Liver (tissue), 3 donors: ENCODE measurements around the gene IL18BP.

Experiments used
- EGR1 ChIP-seq, 2 donors: IDR thresholded peaks; 2 replicates each; pipeline ENCODE4 v1.6.1; 2016 to 2018; ENCODE audit warnings: antibody characterized with exemption in 2 of 2, low read depth in 2 of 2
- FOXA1 ChIP-seq: IDR thresholded peaks from 2 replicates; pipeline ENCODE4 v1.6.1; 2016; ENCODE audit warnings: antibody characterized with exemption
- JUND ChIP-seq, 2 donors: IDR thresholded peaks; 2 replicates each; pipeline ENCODE4 v1.6.1; 2016; ENCODE audit warnings: antibody characterized with exemption in 2 of 2
- RXRA ChIP-seq, 2 donors: IDR thresholded peaks; 2 replicates each; pipeline ENCODE4 v1.6.1; 2017 to 2018; ENCODE audit warnings: antibody characterized with exemption in 2 of 2, mild to moderate bottlenecking in 1 of 2
- SP1 ChIP-seq: IDR thresholded peaks from 2 replicates; pipeline ENCODE4 v1.6.1; 2018; ENCODE audit warnings: antibody characterized with exemption, mild to moderate bottlenecking
- TAF1 ChIP-seq: conservative IDR thresholded peaks from 2 replicates; pipeline ENCODE4 v1.6.1; 2016; ENCODE audit warnings: antibody characterized with exemption, mild to moderate bottlenecking
- YY1 ChIP-seq: IDR thresholded peaks from 2 replicates; pipeline ENCODE4 v1.6.1; 2016; ENCODE audit warnings: antibody characterized with exemption, mild to moderate bottlenecking
- TF ChIP-seq, protein P1 (sequence below): fragments of 150-350 bp; IDR thresholded peaks from 2 replicates; pipeline ENCODE4 v1.5.1; 2017; ENCODE audit warnings: improper control_type of control experiment, low read depth, low read length; ENCODE audit not compliant: missing input control
- TF ChIP-seq, protein P2 (sequence below): IDR thresholded peaks from 2 replicates; pipeline ENCODE4 v1.6.1; 2016; ENCODE audit warnings: antibody characterized with exemption
- TF ChIP-seq, protein P3 (sequence below): IDR thresholded peaks from 2 replicates; pipeline ENCODE4 v1.6.1; 2016; ENCODE audit warnings: antibody characterized with exemption, mild to moderate bottlenecking
- TF ChIP-seq, protein P4 (sequence below): IDR thresholded peaks from 2 replicates; pipeline ENCODE4 v1.6.1; 2016; ENCODE audit warnings: antibody characterized with exemption
- donor health status: healthy.
- donor health status: healthy.

DNA sequence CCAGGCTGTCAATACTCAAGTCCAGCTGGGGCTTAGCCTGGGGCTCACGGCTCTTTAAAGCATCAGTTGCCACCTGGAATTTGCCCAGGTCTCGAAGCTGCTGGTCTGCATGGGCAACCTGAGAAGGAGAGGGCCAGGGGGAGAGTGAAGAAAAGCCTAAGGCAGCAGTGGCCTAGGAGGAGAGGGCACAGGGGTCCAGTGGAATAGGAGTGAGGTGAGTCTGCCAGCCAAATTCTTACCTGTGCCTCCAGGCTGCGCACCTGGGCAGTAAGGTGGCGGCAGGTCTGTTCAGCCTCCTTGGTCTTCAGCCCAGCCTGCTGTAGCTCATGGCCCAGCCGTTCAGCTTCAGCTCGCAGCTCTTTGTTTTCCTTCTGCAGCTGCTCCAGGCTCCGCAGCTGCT, 10.0 kb downstream of the IL18BP start:
- TF ChIP-seq, protein P1, sequence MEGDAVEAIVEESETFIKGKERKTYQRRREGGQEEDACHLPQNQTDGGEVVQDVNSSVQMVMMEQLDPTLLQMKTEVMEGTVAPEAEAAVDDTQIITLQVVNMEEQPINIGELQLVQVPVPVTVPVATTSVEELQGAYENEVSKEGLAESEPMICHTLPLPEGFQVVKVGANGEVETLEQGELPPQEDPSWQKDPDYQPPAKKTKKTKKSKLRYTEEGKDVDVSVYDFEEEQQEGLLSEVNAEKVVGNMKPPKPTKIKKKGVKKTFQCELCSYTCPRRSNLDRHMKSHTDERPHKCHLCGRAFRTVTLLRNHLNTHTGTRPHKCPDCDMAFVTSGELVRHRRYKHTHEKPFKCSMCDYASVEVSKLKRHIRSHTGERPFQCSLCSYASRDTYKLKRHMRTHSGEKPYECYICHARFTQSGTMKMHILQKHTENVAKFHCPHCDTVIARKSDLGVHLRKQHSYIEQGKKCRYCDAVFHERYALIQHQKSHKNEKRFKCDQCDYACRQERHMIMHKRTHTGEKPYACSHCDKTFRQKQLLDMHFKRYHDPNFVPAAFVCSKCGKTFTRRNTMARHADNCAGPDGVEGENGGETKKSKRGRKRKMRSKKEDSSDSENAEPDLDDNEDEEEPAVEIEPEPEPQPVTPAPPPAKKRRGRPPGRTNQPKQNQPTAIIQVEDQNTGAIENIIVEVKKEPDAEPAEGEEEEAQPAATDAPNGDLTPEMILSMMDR: no peak
- TF ChIP-seq, protein P2, sequence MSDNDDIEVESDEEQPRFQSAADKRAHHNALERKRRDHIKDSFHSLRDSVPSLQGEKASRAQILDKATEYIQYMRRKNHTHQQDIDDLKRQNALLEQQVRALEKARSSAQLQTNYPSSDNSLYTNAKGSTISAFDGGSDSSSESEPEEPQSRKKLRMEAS: no peak
- no peak for TF ChIP-seq EGR1 (IDR thresholded peaks at IDR 0.05; ENCODE audit: low read depth in 2 of 2)
- TF ChIP-seq, protein P3, sequence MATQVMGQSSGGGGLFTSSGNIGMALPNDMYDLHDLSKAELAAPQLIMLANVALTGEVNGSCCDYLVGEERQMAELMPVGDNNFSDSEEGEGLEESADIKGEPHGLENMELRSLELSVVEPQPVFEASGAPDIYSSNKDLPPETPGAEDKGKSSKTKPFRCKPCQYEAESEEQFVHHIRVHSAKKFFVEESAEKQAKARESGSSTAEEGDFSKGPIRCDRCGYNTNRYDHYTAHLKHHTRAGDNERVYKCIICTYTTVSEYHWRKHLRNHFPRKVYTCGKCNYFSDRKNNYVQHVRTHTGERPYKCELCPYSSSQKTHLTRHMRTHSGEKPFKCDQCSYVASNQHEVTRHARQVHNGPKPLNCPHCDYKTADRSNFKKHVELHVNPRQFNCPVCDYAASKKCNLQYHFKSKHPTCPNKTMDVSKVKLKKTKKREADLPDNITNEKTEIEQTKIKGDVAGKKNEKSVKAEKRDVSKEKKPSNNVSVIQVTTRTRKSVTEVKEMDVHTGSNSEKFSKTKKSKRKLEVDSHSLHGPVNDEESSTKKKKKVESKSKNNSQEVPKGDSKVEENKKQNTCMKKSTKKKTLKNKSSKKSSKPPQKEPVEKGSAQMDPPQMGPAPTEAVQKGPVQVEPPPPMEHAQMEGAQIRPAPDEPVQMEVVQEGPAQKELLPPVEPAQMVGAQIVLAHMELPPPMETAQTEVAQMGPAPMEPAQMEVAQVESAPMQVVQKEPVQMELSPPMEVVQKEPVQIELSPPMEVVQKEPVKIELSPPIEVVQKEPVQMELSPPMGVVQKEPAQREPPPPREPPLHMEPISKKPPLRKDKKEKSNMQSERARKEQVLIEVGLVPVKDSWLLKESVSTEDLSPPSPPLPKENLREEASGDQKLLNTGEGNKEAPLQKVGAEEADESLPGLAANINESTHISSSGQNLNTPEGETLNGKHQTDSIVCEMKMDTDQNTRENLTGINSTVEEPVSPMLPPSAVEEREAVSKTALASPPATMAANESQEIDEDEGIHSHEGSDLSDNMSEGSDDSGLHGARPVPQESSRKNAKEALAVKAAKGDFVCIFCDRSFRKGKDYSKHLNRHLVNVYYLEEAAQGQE: no peak
- TF ChIP-seq SP1: no peak
- TF ChIP-seq FOXA1: no peak
- no peak for TF ChIP-seq RXRA (IDR thresholded peaks at IDR 0.05)
- TF ChIP-seq JUND (IDR thresholded peaks at IDR 0.05): no peak
- TF ChIP-seq, protein P4, sequence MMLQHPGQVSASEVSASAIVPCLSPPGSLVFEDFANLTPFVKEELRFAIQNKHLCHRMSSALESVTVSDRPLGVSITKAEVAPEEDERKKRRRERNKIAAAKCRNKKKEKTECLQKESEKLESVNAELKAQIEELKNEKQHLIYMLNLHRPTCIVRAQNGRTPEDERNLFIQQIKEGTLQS: no peak
- no peak for TF ChIP-seq YY1
- TF ChIP-seq TAF1: no peak
